Cardiac muscle cell (in vitro differentiated cells and primary cell): ENCODE data around the gene LEAP2. TPM values are rescaled to one million over a fixed set of nuclear protein-coding genes. Genes with fewer than 3 reads are reported as not detected.

Experiments
- DNase-seq, 2 donors: peaks; one replicate each; pipeline versions ENCODE4 v3.0.0 to v3.0.0-alpha.2; 2010 to 2017; ENCODE audit warnings: low read depth in 1 of 2, low spot score in 1 of 2
- H3K27ac ChIP-seq: fragments of 200-600 bp; sonication (generic); 2 replicates; pipeline ENCODE4 v1.5.1; 2016
- H3K27me3 ChIP-seq: fragments of 200-600 bp; sonication (generic); 2 replicates; pipeline ENCODE4 v1.6.0; 2016; ENCODE audit warnings: control low read depth
- H3K36me3 ChIP-seq: fragments of 200-600 bp; sonication (generic); 2 replicates; pipeline ENCODE4 v1.5.1; 2016; ENCODE audit warnings: control low read depth
- H3K4me1 ChIP-seq: fragments of 200-600 bp; sonication (generic); 2 replicates; pipeline ENCODE4 v1.8.1; 2017; ENCODE audit warnings: low read depth, mild to moderate bottlenecking, mixed run types
- H3K4me3 ChIP-seq: fragments of 200-600 bp; sonication (generic); 2 replicates; pipeline ENCODE4 v1.5.1; 2016; ENCODE audit warnings: mild to moderate bottlenecking
- H3K9me3 ChIP-seq: fragments of 200-600 bp; sonication (generic); 2 replicates; pipeline ENCODE4 v1.5.1; 2017; ENCODE audit warnings: low read depth, mild to moderate bottlenecking, control low read depth
- CTCF ChIP-seq: IDR thresholded peaks from 2 replicates; pipeline ENCODE4 v1.5.1; 2012; ENCODE audit warnings: low read depth, mild to moderate bottlenecking, low read length
- polyA plus RNA-seq: library from polyadenylated mRNA; unstranded; fragments of >200 nt; fragmentation: Nextera tagmentation; extraction: Ambion mirVana; gene quantifications from 2 replicates; pipeline ENCODE4 v1.2.1, GENCODE V29; 2016
- total RNA-seq: library from RNA; depleted of rRNA; stranded (reverse); fragments of >200 nt; gene quantifications from 2 replicates; pipeline ENCODE4 v1.2.3, GENCODE V29; 2016

Gene LEAP2
- total and polyA plus RNA-seq, 2 experiments from 2014 or later, result 1.5 to 3.1 TPM

- no peak for DNase-seq
- Histone ChIP-seq H3K9me3 (no peaks in the 10 kb centered on the region), H3K27ac (peak overlapping the region; percentile 85), H3K36me3 (no peaks in the 10 kb centered on the region), H3K27me3 (no peaks in the 10 kb centered on the region), H3K4me3 (no peak overlapping the region), H3K4me1 (peaks cover 44% of the 10 kb centered on the region)
- no peak for TF ChIP-seq CTCF
These were observed 433 bp downstream of the LEAP2 start for GRCh38 chr5:132873930-132874271.

GRCh38 chr5:132876020-132876759 is 2.7 kb downstream of the LEAP2 start:
- peak in 1 of 2 donors; percentile 43 for DNase-seq
- no peak for TF ChIP-seq CTCF
- peaks cover 18% of the 10 kb centered on the region for H3K36me3 ChIP-seq
- H3K27me3 ChIP-seq, result no peaks in the 10 kb centered on the region
- H3K4me1 ChIP-seq, result peaks cover 44% of the 10 kb centered on the region
- H3K9me3 ChIP-seq, result no peaks in the 10 kb centered on the region
- no peak overlapping the region for H3K4me3 ChIP-seq
- peak overlapping the region; percentile 79 for H3K27ac ChIP-seq

GRCh38 chr5:132877466-132877865 is 4.0 kb downstream of the LEAP2 start:
- peak overlapping the region; percentile 79 for H3K27ac ChIP-seq
- H3K4me3 ChIP-seq, result no peak overlapping the region
- no peaks in the 10 kb centered on the region for H3K9me3 ChIP-seq
- H3K4me1 ChIP-seq, result peaks cover 43% of the 10 kb centered on the region
- H3K36me3 ChIP-seq, result peaks cover 26% of the 10 kb centered on the region
- DNase-seq, result peak in 1 of 2 donors; percentile 23
- no peak for TF ChIP-seq CTCF
- H3K27me3 ChIP-seq, result no peaks in the 10 kb centered on the region

- Histone ChIP-seq H3K9me3 (no peaks in the 10 kb centered on the region), H3K27ac (peak overlapping the region; percentile 79), H3K4me3 (no peak overlapping the region), H3K36me3 (peaks cover 29% of the 10 kb centered on the region), H3K4me1 (peaks cover 38% of the 10 kb centered on the region), H3K27me3 (no peaks in the 10 kb centered on the region)
- TF ChIP-seq CTCF, result no peak
- peak; percentile 37 to 88 for DNase-seq
These were observed 4.5 kb downstream of the LEAP2 start for GRCh38 chr5:132877938-132878337.

GRCh38 chr5:132883261-132883834 is 9.9 kb downstream of the LEAP2 start:
- peak; percentile 78 to 81 for DNase-seq
- H3K9me3 ChIP-seq, result no peaks in the 10 kb centered on the region
- no peak overlapping the region for H3K4me3 ChIP-seq
- peaks cover 3% of the 10 kb centered on the region for H3K4me1 ChIP-seq
- TF ChIP-seq CTCF, result peak; percentile 73
- peak overlapping the region; percentile 18 for H3K27ac ChIP-seq
- no peaks in the 10 kb centered on the region for H3K27me3 ChIP-seq
- H3K36me3 ChIP-seq, result peaks cover 68% of the 10 kb centered on the region
